Choroid plexus epithelial cell (primary cell): ENCODE measurements around the gene TMEM92.
"Not testable (repeated sequence)": the region's sequence is repeated elsewhere in the genome, so short reads cannot be mapped to it uniquely, and the experiment has no call there.

Experiments used
- DNase-seq: peaks from one replicate; pipeline ENCODE4 v3.0.0-alpha.2; 2010; ENCODE audit warnings: low read depth
- H3K4me3 ChIP-seq: 2 replicates; pipeline ENCODE4 v1.5.1; 2011; ENCODE audit warnings: low read depth, mild to moderate bottlenecking, control low read depth, low read length, moderate library complexity
- TF ChIP-seq, protein P1 (sequence below): conservative IDR thresholded peaks from 2 replicates; pipeline ENCODE4 v1.5.1; 2011; ENCODE audit warnings: low read depth, mild to moderate bottlenecking, control low read depth, inconsistent platforms, low read length, moderate library complexity

Gene TMEM92

DNA sequence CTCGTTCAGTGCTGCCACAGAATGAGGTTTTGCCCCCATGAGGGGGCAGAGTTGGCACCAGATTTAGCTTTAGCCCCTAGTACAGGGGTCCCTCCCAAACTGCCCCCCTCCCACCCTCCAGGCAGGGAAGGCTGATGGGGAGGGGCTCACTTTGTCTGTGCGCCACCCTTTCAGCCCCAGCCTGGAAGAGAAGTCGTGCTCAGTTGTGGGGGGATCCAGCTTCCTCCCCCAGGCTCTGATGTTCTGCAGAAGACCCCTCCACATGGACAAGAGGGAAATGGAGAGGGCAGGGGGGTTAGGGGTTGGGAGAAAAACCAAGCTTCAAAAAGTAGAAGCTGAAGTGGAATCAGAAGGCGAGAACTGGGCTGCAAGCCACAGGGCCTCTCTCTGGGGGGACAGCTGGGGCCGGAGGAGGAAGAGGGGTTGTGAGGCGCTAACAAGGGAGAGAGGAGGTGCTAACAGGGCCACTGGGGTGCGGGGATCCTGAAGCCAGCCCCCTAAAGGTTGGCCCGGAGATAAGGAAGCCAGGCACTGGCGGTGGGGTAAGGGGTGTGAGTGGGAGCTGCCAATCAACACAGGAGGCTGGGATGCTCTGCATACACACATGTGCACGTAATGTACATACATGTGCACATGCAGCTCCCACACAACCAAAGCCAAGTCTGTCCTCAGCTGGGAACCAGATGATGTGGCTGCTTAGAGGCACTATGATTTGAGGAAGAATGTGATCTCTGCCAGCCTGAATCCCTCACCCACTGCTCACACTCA is 7.0 kb upstream of the TMEM92 start:
- DNase-seq: peak; percentile 68
- TF ChIP-seq, protein P1, sequence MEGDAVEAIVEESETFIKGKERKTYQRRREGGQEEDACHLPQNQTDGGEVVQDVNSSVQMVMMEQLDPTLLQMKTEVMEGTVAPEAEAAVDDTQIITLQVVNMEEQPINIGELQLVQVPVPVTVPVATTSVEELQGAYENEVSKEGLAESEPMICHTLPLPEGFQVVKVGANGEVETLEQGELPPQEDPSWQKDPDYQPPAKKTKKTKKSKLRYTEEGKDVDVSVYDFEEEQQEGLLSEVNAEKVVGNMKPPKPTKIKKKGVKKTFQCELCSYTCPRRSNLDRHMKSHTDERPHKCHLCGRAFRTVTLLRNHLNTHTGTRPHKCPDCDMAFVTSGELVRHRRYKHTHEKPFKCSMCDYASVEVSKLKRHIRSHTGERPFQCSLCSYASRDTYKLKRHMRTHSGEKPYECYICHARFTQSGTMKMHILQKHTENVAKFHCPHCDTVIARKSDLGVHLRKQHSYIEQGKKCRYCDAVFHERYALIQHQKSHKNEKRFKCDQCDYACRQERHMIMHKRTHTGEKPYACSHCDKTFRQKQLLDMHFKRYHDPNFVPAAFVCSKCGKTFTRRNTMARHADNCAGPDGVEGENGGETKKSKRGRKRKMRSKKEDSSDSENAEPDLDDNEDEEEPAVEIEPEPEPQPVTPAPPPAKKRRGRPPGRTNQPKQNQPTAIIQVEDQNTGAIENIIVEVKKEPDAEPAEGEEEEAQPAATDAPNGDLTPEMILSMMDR: no peak
- H3K4me3 ChIP-seq: no peak overlapping the region

DNA sequence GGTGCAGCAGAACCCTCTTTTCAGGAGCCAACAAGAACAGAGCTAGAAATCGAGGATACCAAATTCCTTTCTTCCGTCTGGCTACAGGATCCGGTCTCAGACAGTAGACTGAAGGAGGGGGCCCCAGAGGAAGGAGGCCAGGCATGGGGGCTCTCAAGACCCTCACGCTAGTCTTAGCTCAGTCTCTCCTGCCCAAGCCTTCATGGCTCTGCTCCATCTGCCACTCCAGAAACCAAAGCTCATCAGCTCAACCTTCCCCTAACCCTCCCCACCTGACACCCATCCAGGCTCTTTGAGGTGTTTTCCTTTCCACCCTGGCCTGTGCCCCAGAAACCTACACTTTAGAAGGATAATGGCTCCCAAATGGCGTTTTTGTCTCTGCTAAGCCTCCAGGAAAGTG is 6.2 kb upstream of the TMEM92 start:
- H3K4me3 ChIP-seq: no peak overlapping the region
- DNase-seq: no peak
- TF ChIP-seq, protein P1: no peak

- no peak overlapping the region for H3K4me3 ChIP-seq
- peak; percentile 53 for DNase-seq
- TF ChIP-seq, protein P1: no peak
These were observed 5.5 kb upstream of the TMEM92 start for GRCh38 chr17:50268743-50269275.

DNA sequence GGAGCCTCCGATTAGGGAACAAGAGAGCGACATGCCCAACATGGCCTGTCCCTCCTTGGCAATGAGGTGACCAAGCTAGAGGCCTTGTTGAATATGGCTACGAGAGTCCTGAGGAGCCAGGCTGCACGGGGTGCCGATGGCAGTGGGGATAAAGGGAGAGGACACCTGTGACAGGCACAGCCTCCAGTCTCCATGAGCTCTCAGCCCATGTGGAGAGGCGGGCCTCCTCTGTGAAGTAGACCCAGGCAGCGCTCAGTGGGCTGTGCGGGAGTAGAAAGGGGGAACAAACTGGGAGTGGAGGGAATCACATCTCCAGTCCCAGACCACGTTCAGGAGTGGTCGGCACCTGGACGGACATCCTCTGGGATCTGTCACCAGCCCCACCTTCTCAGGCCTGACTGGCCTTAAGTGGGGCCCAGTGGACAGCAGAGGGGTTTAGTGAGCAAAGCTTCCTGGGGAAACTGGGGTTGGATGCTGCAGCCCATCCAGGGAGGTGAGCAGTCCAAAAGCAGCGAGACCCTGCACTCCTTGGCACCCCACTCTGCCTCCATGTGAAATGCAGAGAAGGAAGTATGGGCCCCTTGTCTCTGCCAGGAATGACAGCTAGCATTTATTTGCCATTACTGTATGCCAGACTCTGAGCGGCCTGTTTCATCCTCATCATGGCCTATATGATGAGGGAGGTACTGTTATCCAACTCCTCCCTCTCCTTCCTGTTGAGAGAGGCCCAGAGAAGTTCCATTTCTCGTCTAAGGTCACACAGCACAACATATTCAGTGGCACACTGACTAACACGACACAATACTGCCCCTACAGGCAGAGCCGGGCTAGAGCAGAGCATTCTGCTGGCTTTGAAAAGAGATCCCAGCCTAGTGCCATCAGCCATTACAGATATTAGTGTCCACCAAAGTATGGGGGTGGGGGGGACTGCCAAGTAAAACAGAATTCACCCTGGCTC is 4.5 kb upstream of the TMEM92 start:
- TF ChIP-seq, protein P1: peak; percentile 94
- DNase-seq: peak; percentile 92
- H3K4me3 ChIP-seq: peak overlapping the region; percentile 31

GRCh38 chr17:50270435-50271362 is 3.6 kb upstream of the TMEM92 start:
- DNase-seq: peak; percentile 90
- TF ChIP-seq, protein P1: no peak
- peak overlapping the region; percentile 31 for H3K4me3 ChIP-seq

- DNase-seq, H3K4me3 ChIP-seq: not testable (repeated sequence)
These were observed 2.9 kb upstream of the TMEM92 start for GRCh38 chr17:50271363-50271750.
